ENCODE data around the gene LKAAEAR1.
"Not testable (repeated sequence)": the region's sequence is repeated elsewhere in the genome, so short reads cannot be mapped to it uniquely, and the experiment has no call there.

DNA sequence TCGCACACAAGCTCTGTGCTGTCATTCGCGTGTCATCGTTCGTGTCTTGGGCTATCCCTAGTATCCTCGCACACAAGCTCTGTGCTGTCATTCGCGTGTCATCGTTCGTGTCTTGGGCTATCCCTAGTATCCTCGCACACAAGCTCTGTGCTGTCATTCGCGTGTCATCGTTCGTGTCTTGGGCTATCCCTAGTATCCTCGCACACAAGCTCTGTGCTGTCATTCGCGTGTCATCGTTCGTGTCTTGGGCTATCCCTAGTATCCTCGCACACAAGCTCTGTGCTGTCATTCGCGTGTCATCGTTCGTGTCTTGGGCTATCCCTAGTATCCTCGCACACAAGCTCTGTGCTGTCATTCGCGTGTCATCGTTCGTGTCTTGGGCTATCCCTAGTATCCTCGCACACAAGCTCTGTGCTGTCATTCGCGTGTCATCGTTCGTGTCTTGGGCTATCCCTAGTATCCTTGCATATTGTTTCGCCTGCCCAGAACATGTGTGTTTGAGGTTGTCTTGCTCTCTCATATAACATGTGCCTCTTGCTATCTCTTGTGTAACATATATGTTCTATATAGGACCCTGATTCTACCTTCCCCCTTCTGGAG, 3.1 kb upstream of the LKAAEAR1 start:
- TF ChIP-seq, protein P1, sequence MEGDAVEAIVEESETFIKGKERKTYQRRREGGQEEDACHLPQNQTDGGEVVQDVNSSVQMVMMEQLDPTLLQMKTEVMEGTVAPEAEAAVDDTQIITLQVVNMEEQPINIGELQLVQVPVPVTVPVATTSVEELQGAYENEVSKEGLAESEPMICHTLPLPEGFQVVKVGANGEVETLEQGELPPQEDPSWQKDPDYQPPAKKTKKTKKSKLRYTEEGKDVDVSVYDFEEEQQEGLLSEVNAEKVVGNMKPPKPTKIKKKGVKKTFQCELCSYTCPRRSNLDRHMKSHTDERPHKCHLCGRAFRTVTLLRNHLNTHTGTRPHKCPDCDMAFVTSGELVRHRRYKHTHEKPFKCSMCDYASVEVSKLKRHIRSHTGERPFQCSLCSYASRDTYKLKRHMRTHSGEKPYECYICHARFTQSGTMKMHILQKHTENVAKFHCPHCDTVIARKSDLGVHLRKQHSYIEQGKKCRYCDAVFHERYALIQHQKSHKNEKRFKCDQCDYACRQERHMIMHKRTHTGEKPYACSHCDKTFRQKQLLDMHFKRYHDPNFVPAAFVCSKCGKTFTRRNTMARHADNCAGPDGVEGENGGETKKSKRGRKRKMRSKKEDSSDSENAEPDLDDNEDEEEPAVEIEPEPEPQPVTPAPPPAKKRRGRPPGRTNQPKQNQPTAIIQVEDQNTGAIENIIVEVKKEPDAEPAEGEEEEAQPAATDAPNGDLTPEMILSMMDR (IDR thresholded peaks at IDR 0.05) = not testable (repeated sequence)
- not testable (repeated sequence) for TF ChIP-seq EP300, POLR2A (IDR thresholded peaks at IDR 0.05)
